Panc1 (cell line): Measurements from ENCODE around the gene DNAJC13.

Experiments used
- CTCF ChIP-seq: fragments of 450-650 bp; IDR thresholded peaks from 2 replicates; pipeline ENCODE4 v1.5.1; 2017; ENCODE audit warnings: mild to moderate bottlenecking
- POLR2AphosphoS5 ChIP-seq: IDR thresholded peaks from 2 replicates; pipeline ENCODE4 v1.6.1; 2012; ENCODE audit warnings: mild to moderate bottlenecking, low read depth, low read length, moderate library complexity
- REST ChIP-seq, 2 experiments: IDR thresholded peaks; 2 replicates each; pipeline ENCODE4 v1.6.1; 2011 to 2012; ENCODE audit warnings: low read depth in 2 of 2, control low read depth in 1 of 2, low read length in 1 of 2, mild to moderate bottlenecking in 1 of 2, moderate library complexity in 1 of 2; ENCODE audit not compliant: insufficient read depth in 1 of 2
- SIN3A ChIP-seq: IDR thresholded peaks from 2 replicates; pipeline ENCODE4 v1.6.1; 2012; ENCODE audit warnings: low read depth, mild to moderate bottlenecking, low read length, moderate library complexity, borderline replicate concordance; ENCODE audit not compliant: insufficient read depth
- TCF7L2 ChIP-seq: IDR thresholded peaks from 2 replicates; pipeline ENCODE4 v1.6.1; 2011; ENCODE audit warnings: mild to moderate bottlenecking, low read depth, low read length, inconsistent platforms

GRCh38 chr3:132394320-132394719 lies 23.0 kb upstream of the DNAJC13 start:
- TF ChIP-seq CTCF (no peak), POLR2AphosphoS5 (no peak), REST (IDR thresholded peaks at IDR 0.05; ENCODE audit: insufficient read depth in 1 of 2, low read depth in 2 of 2, low read length in 1 of 2) (no peak), SIN3A (no peak), TCF7L2 (no peak)
